Measurements from ENCODE around the gene NPEPPS. TPM values are rescaled to one million over a fixed set of nuclear protein-coding genes. Genes with fewer than 3 reads are reported as not detected.

The NPEPPS gene
- total RNA-seq, 1 donor from 2014 or later = 96.5 TPM

- no peak for DNase-seq (ENCODE audit: low read depth)
- TF ChIP-seq, protein P1, sequence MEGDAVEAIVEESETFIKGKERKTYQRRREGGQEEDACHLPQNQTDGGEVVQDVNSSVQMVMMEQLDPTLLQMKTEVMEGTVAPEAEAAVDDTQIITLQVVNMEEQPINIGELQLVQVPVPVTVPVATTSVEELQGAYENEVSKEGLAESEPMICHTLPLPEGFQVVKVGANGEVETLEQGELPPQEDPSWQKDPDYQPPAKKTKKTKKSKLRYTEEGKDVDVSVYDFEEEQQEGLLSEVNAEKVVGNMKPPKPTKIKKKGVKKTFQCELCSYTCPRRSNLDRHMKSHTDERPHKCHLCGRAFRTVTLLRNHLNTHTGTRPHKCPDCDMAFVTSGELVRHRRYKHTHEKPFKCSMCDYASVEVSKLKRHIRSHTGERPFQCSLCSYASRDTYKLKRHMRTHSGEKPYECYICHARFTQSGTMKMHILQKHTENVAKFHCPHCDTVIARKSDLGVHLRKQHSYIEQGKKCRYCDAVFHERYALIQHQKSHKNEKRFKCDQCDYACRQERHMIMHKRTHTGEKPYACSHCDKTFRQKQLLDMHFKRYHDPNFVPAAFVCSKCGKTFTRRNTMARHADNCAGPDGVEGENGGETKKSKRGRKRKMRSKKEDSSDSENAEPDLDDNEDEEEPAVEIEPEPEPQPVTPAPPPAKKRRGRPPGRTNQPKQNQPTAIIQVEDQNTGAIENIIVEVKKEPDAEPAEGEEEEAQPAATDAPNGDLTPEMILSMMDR (conservative IDR thresholded peaks at IDR 0.05; ENCODE audit: low read depth, low read length) = no peak
These were observed 73.7 kb downstream of the NPEPPS start for GRCh38 chr17:47604598-47604927.

GRCh38 chr17:47605011-47605410, 74.1 kb downstream of the NPEPPS start:
- TF ChIP-seq, protein P1 (conservative IDR thresholded peaks at IDR 0.05; ENCODE audit: low read depth, low read length) = no peak
- DNase-seq (ENCODE audit: low read depth) = no peak
- H3K4me3 ChIP-seq (ENCODE audit: low read depth, low read length) = no peak overlapping the region

More at GRCh38 chr17:47604598-47604927, 73.7 kb downstream of the NPEPPS start:
- H3K4me3 ChIP-seq (ENCODE audit: low read depth, low read length) = no peak overlapping the region

DNA sequence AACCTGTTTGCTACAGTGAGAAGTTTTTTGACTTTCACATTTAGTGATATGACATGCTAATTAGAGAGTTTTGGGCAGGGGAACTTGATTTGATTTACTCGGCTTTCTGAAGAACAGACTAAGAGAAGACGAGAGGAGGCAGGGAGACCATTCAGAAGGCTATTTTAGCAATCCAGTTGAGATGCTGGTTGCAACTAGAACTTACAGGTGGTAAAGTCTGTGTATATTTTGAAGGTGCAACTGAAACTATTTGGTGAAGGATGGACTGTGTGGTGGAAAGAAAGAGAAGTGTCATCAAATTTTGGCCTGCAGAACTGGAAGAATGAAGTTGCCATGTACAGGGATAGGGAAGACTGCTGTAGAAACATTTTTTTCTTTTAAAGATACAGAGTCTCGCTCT, 76.6 kb downstream of the NPEPPS start:
- no peak overlapping the region for H3K4me3 ChIP-seq (ENCODE audit: low read depth, low read length)
- TF ChIP-seq, protein P1 (conservative IDR thresholded peaks at IDR 0.05; ENCODE audit: low read depth, low read length) = no peak
- no peak for DNase-seq (ENCODE audit: low read depth)

DNA sequence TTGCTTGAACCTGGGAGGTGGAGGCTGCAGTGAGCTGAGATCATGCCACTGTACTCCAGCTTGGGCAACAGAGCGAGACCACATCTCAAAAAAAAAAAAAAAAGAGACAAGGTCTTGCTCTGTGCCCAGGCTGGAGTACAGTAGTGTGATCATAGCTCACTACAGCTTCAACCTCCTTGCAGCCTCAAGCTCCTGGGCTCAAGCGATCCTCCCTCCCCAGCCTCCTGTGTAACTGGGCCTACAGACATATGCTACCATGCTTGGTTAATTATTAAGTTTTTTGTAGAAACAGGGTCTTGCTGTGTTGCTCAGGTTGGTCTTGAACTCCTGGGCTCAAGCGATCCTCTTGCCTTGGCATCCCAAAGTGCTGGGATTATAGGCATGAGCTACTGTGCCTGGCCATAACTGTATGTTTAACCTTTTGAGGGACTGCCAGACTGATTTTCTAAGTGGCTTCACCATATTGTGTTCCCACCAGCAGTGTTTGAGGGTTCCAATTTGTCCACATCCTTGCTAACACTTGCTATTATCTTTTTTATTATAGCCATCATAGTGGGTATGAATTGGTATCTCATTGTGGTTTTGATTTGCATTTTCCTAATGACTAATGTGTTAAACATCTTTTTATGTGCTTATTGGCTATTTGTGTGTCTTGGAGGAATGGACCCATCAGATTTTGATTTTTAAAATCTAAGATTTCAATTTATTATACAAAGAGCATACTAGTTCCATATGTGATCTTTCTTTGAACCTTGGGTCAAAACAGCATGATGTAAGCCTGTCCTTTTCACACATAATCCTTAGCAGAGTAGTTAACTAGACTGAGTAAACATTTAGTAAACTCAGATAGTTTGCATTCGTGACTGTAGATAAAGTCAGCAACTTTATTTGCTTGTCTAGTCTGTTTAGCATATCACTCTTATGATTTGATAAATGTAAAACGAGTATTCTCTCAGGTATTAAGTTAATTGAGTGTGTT, 80.8 kb downstream of the NPEPPS start:
- DNase-seq (ENCODE audit: low read depth) = no peak
- TF ChIP-seq, protein P1 (conservative IDR thresholded peaks at IDR 0.05; ENCODE audit: low read depth, low read length) = no peak
- H3K4me3 ChIP-seq (ENCODE audit: low read depth, low read length) = no peak overlapping the region

DNA sequence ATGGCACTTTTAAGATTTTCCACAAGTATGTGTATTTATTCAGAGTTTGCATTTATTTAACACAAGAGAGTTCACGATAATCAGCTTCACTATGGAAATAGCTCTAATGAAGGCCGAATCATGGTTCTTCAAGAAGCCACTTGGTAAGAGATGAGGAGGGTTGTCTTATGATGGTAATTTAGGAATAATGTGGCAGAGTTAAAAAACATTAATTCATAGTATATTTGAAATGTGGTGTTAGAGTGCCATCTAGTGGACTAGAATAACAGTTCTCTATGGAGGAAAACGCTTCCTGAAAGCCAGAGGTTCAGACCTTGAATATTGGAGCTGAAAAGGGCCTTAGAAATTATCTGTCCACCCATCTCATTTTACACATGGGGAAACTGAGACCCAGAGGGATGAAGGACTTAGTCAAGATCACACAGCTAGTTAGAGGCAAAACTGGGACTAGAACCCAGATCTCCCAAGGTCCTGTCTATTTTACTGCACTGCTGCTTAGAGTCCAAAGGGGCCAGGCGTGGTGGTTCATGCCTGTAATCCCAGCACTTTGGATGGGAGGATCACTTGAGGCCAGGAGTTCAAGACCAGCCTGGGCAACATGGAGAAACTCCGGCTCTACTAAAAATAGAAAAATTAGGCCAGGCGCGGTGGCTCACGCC, 85.0 kb downstream of the NPEPPS start:
- DNase-seq (ENCODE audit: low read depth) = no peak
- TF ChIP-seq, protein P1 (conservative IDR thresholded peaks at IDR 0.05; ENCODE audit: low read depth, low read length) = peak; percentile 66
- no peak overlapping the region for H3K4me3 ChIP-seq (ENCODE audit: low read depth, low read length)

- no peak for DNase-seq (ENCODE audit: low read depth)
- TF ChIP-seq, protein P1 (conservative IDR thresholded peaks at IDR 0.05; ENCODE audit: low read depth, low read length) = peak; percentile 37
- no peak overlapping the region for H3K4me3 ChIP-seq (ENCODE audit: low read depth, low read length)
These were observed 87.5 kb downstream of the NPEPPS start for GRCh38 chr17:47618410-47618809.

Data from epithelial cell of proximal tubule (primary cell).